Lower leg skin (tissue), 3 donors: ENCODE measurements around the gene RAP1GDS1.

ENCODE experiments used
- CTCF ChIP-seq, 3 donors: fragments of 450-650 bp; IDR thresholded peaks; one replicate each; pipeline ENCODE4 v1.5.1; 2016; ENCODE audit warnings: antibody characterized with exemption in 3 of 3, mild to moderate bottlenecking in 3 of 3, moderate library complexity in 2 of 3
- POLR2A ChIP-seq, 2 donors: fragments of 450-650 bp; IDR thresholded peaks; one replicate each; pipeline ENCODE4 v1.6.1; 2016 to 2017; ENCODE audit warnings: antibody characterized with exemption in 2 of 2, mild to moderate bottlenecking in 1 of 2, moderate library complexity in 1 of 2

GRCh38 chr4:98232202-98232601 lies 29.0 kb upstream of the RAP1GDS1 start:
- TF ChIP-seq CTCF (IDR thresholded peaks at IDR 0.05) (no peak), POLR2A (IDR thresholded peaks at IDR 0.05) (no peak)
